MCF 10A (cell line): ENCODE data around the gene IL12B. TPM values are rescaled to one million over a fixed set of nuclear protein-coding genes. Genes with fewer than 3 reads are reported as not detected.
"Not testable (repeated sequence)": the region's sequence is repeated elsewhere in the genome, so short reads cannot be mapped to it uniquely, and the experiment has no call there.

Source experiments
- Bru-seq: library from RNA; stranded (reverse); fragments of 400-500 nt; gene quantifications from one replicate; lab custom pipeline; 2021; lab: Mats Ljungman, UMichigan
- BruChase-seq, 2 experiments: library from RNA; stranded (reverse); fragments of 400-500 nt; gene quantifications; one replicate each; lab custom pipeline; 2021; lab: Mats Ljungman, UMichigan
- BruUV-seq: library from RNA; stranded (reverse); fragments of 400-500 nt; replicated peaks from 2 replicates; lab custom pipeline; 2021; lab: Mats Ljungman, UMichigan
- CTCF ChIA-PET: fragments of 300-600 bp; sonication (Branson Sonifier 250); formaldehyde crosslinking; extraction: SDS; loops from one replicate; lab custom pipeline; 2021; ENCODE audit warnings: antibody characterized with exemption, inconsistent platforms; lab: Yijun Ruan, JAX
- POLR2A ChIA-PET: fragments of 300-600, 350-650 bp; sonication (Branson Sonifier 250); formaldehyde crosslinking; extraction: SDS; loops from one replicate; lab custom pipeline; 2020; ENCODE audit warnings: antibody characterized with exemption, inconsistent platforms; lab: Yijun Ruan, JAX
- DNase-seq: peaks from one replicate; pipeline ENCODE4 v3.0.0-alpha.2; 2018; ENCODE audit not compliant: unreplicated experiment
- H3K27ac Mint-ChIP-seq: one replicate; pipeline ENCODE4 v1.8.0; 2022; ENCODE audit warnings: mild to moderate bottlenecking, low read depth, mixed read lengths; ENCODE audit not compliant: unreplicated experiment
- H3K27me3 Mint-ChIP-seq: one replicate; pipeline ENCODE4 v1.8.0; 2022; ENCODE audit warnings: mixed read lengths; ENCODE audit not compliant: insufficient read depth, unreplicated experiment
- H3K36me3 Mint-ChIP-seq: one replicate; pipeline ENCODE4 v1.8.0; 2022; ENCODE audit warnings: mild to moderate bottlenecking, moderate library complexity, mixed read lengths; ENCODE audit not compliant: insufficient read depth, unreplicated experiment
- H3K4me1 Mint-ChIP-seq: one replicate; pipeline ENCODE4 v1.8.0; 2022; ENCODE audit warnings: mixed read lengths; ENCODE audit not compliant: insufficient read depth, unreplicated experiment
- H3K4me3 Mint-ChIP-seq: one replicate; pipeline ENCODE4 v1.8.0; 2022; ENCODE audit warnings: mild to moderate bottlenecking, moderate library complexity, mixed read lengths; ENCODE audit not compliant: unreplicated experiment
- H3K9me3 Mint-ChIP-seq: one replicate; pipeline ENCODE4 v1.8.0; 2022; ENCODE audit warnings: mixed read lengths; ENCODE audit not compliant: unreplicated experiment
- CTCF ChIP-seq: fragments of 200-600 bp; IDR thresholded peaks from one replicate; pipeline ENCODE4 v1.8.0; 2022; ENCODE audit warnings: antibody characterized with exemption, mild to moderate bottlenecking; ENCODE audit not compliant: unreplicated experiment
- intact Hi-C: fragments of 100-400 bp; cut with micrococcal nuclease; formaldehyde crosslinking; loops from 2 replicates; pipeline ENCODE4 v1.14.1; 2022
- long read RNA-seq: library from polyadenylated mRNA; stranded (forward); transcript quantifications from one replicate; pipeline ENCODE4 v2.0.0, GENCODE V29; 2022
- total RNA-seq: library from RNA; stranded (reverse); gene quantifications from 2 replicates; pipeline ENCODE4 v1.2.3, GENCODE V29; 2022

Gene IL12B
- total RNA-seq (0.14 and 0.15 TPM in 2 replicates), Bru-seq, nascent RNA (percentile 16 among the genes with signal in this experiment), BruChase-seq, experiment 1, labeled RNA remaining after a 6-hour chase (percentile 9 among the genes with signal in this experiment), BruChase-seq, experiment 2, labeled RNA remaining after a 2-hour chase (percentile 15 among the genes with signal in this experiment)
- long read RNA-seq: 0 reads

- Mint-ChIP-seq H3K4me3 (peak within 1 kb of the TSS; percentile 73), H3K9me3 (no peaks in the 10 kb centered on the region), H3K4me1 (peaks cover 20% of the 10 kb centered on the region), H3K27ac (no peak within 1 kb of the TSS), H3K36me3 (no peaks in the 10 kb centered on the region), H3K27me3 (no peaks in the 10 kb centered on the region)
- POLR2A ChIA-PET: interaction anchor here (0.6 to 1.3 kb wide), 3 partner anchors 9 to 174 kb away, joined by 3 to 5 read pairs (median 3); no protein-coding TSS in a partner anchor
- BruUV-seq: no TSS peak
- DNase-seq: peak; percentile 72
- TF ChIP-seq CTCF: no peak
- intact Hi-C loops: loop anchor here (5.0 kb wide), 3 partner anchors 112 to 657 kb away; no protein-coding TSS in a partner anchor
- CTCF ChIA-PET: interaction anchor here (1.0 kb wide), 1 partner anchor 12 kb away, joined by 12 read pairs; no protein-coding TSS in a partner anchor
Observed at GRCh38 chr5:159330131-159330800, at the start of gene IL12B. TSS of gene IL12B (minus strand) at chr5:159330487. CDS start at chr5:159326782, 3,705 bp downstream.

GRCh38 chr5:159377653-159378052, 47.4 kb upstream of the IL12B start:
- Mint-ChIP-seq H3K36me3 (no peaks in the 10 kb centered on the region), H3K4me3 (no peak overlapping the region), H3K9me3 (peaks cover 17% of the 10 kb centered on the region), H3K27ac (no peak overlapping the region), H3K27me3 (no peaks in the 10 kb centered on the region), H3K4me1 (no peaks in the 10 kb centered on the region)
- BruUV-seq: no TSS peak
- TF ChIP-seq CTCF: no peak
- intact Hi-C loops: no loop called here
- POLR2A ChIA-PET: interaction anchor here (0.7 kb wide), 1 partner anchor 35 kb away, joined by 3 read pairs; no protein-coding TSS in a partner anchor
- no peak for DNase-seq
- CTCF ChIA-PET: interaction anchor here (1.0 kb wide), 1 partner anchor 10 kb away, joined by 3 read pairs; no protein-coding TSS in a partner anchor

GRCh38 chr5:159367866-159368265, 37.6 kb upstream of the IL12B start:
- H3K4me1 Mint-ChIP-seq, H3K27me3 Mint-ChIP-seq, DNase-seq, H3K4me3 Mint-ChIP-seq, intact Hi-C loops, H3K36me3 Mint-ChIP-seq, H3K9me3 Mint-ChIP-seq, CTCF ChIA-PET, BruUV-seq, H3K27ac Mint-ChIP-seq: not testable (repeated sequence)
- POLR2A ChIA-PET: interaction anchor here (0.7 kb wide), 1 partner anchor 15 kb away, joined by 3 read pairs; no protein-coding TSS in a partner anchor

- intact Hi-C loops, H3K4me1 Mint-ChIP-seq, BruUV-seq, H3K27me3 Mint-ChIP-seq, POLR2A ChIA-PET, CTCF ChIA-PET, DNase-seq, H3K4me3 Mint-ChIP-seq, H3K9me3 Mint-ChIP-seq, H3K27ac Mint-ChIP-seq, H3K36me3 Mint-ChIP-seq: not testable (repeated sequence)
Observed at GRCh38 chr5:159366776-159367175, 36.5 kb upstream of the IL12B start.
